Measurements from ENCODE around the gene MAP3K2.

DNA sequence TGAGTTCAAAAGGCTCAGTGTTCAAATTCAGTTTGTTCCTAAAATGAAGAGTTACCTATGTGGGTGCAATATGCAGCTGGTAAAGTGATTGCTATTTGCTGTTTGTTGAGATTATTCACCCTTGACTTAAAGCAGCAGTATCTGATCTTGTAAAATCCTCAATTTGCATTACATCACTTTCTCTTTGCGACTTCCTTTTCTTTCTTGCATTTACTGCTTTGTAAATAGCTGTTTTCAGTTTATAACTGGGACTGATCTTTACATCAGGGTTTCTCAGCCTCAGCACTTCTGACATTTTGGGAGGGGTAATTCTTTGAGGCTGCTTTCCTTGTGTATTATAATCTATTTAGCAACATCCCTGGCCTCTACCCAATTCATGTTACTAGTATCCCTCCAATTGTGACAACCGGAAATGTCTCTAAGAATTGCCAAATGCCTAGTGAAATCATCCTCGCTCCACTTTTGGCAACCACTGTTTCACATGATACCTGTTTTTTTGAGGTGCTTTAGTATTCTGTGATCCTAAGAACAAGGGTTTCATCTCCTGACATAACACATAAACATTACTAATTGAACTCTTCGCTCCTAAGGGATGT lies 81.7 kb downstream of the MAP3K2 start:
- TF ChIP-seq, protein P1, sequence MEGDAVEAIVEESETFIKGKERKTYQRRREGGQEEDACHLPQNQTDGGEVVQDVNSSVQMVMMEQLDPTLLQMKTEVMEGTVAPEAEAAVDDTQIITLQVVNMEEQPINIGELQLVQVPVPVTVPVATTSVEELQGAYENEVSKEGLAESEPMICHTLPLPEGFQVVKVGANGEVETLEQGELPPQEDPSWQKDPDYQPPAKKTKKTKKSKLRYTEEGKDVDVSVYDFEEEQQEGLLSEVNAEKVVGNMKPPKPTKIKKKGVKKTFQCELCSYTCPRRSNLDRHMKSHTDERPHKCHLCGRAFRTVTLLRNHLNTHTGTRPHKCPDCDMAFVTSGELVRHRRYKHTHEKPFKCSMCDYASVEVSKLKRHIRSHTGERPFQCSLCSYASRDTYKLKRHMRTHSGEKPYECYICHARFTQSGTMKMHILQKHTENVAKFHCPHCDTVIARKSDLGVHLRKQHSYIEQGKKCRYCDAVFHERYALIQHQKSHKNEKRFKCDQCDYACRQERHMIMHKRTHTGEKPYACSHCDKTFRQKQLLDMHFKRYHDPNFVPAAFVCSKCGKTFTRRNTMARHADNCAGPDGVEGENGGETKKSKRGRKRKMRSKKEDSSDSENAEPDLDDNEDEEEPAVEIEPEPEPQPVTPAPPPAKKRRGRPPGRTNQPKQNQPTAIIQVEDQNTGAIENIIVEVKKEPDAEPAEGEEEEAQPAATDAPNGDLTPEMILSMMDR (IDR thresholded peaks at IDR 0.05 in 4 of 5, conservative IDR thresholded peaks at IDR 0.05 in 1 of 5): no peak
- no peak for TF ChIP-seq POLR2A (IDR thresholded peaks at IDR 0.05)

Measured in gastrocnemius medialis (tissue), 4 donors.